Tibial artery (tissue), 4 donors: ENCODE data around the gene TSPAN15.

Experiments
- DNase-seq, 2 donors: peaks; one replicate each; pipeline ENCODE4 v3.0.0-alpha.2; 2019
- H3K27ac ChIP-seq, 2 donors: fragments of 200-600 bp; sonication (generic) in 1 of 2; 1 replicate in 1 of 2; 2 replicates in 1 of 2; pipeline ENCODE4 v1.5.1; 2018 to 2019; ENCODE audit warnings: mild to moderate bottlenecking in 1 of 2
- H3K27me3 ChIP-seq, 2 donors: fragments of 200-600 bp; sonication (generic) in 1 of 2; one replicate each; pipeline versions ENCODE4 v1.5.1 to v1.6.0; 2016 to 2019
- H3K36me3 ChIP-seq, 3 donors: fragments of 200-600 bp; sonication (generic) in 2 of 3; one replicate each; pipeline ENCODE4 v1.5.1; 2016 to 2019; ENCODE audit warnings: mild to moderate bottlenecking in 2 of 3
- H3K4me1 ChIP-seq, 4 donors: fragments of 200-600 bp; sonication (generic) in 2 of 4; 1 replicate in 3 of 4; 2 replicates in 1 of 4; pipeline ENCODE4 v1.5.1; 2016 to 2019
- H3K4me3 ChIP-seq, 2 donors: fragments of 200-600 bp; sonication (generic) in 1 of 2; 1 replicate in 1 of 2; 2 replicates in 1 of 2; pipeline ENCODE4 v1.5.1; 2018 to 2019; ENCODE audit warnings: mild to moderate bottlenecking in 2 of 2
- H3K9me3 ChIP-seq, 3 donors: fragments of 200-600 bp; sonication (generic) in 1 of 3; one replicate each; pipeline ENCODE4 v1.5.1; 2016 to 2019
- CTCF ChIP-seq, 2 experiments: fragments of 200-600 bp in 1 of 2; fragments of 450-650 bp in 1 of 2; IDR thresholded peaks; one replicate each; pipeline ENCODE4 v1.5.1; 2017 to 2019; ENCODE audit warnings: antibody characterized with exemption in 2 of 2, mild to moderate bottlenecking in 1 of 2, moderate library complexity in 1 of 2
- intact Hi-C: fragments of 100-400 bp; cut with DNase I; formaldehyde crosslinking; loops from one replicate; pipeline ENCODE4 v1.15.0; 2023; ENCODE audit warnings: low total_unique reads

TSPAN15 gene

GRCh38 chr10:69464801-69465401 is 13.6 kb downstream of the TSPAN15 start:
- Histone ChIP-seq H3K36me3 (no peaks in the 10 kb centered on the region), H3K4me1 (peaks cover 10 to 65% (median 25%) of the 10 kb centered on the region in 4 donors), H3K9me3 (no peaks in the 10 kb centered on the region), H3K27ac (peak overlapping the region in 1 of 2 donors; percentile 43), H3K4me3 (no peak overlapping the region), H3K27me3 (no peaks in the 10 kb centered on the region)
- TF ChIP-seq CTCF (IDR thresholded peaks at IDR 0.05) = no peak
- DNase-seq = no peak
- intact Hi-C loops = no loop called here

- TF ChIP-seq CTCF (IDR thresholded peaks at IDR 0.05) = no peak
- no peaks in the 10 kb centered on the region for H3K27me3 ChIP-seq
- H3K4me3 ChIP-seq = no peak overlapping the region
- peak overlapping the region in 1 of 2 donors; percentile 43 for H3K27ac ChIP-seq
- H3K4me1 ChIP-seq = peaks cover 9 to 59% (median 21%) of the 10 kb centered on the region in 4 donors
- no peaks in the 10 kb centered on the region for H3K9me3 ChIP-seq
- no peaks in the 10 kb centered on the region for H3K36me3 ChIP-seq
- intact Hi-C loops = no loop called here
- no peak for DNase-seq
These were observed 14.3 kb downstream of the TSPAN15 start for GRCh38 chr10:69465457-69466157.

GRCh38 chr10:69466158-69466490 is 14.9 kb downstream of the TSPAN15 start:
- Histone ChIP-seq H3K9me3 (no peaks in the 10 kb centered on the region), H3K36me3 (no peaks in the 10 kb centered on the region), H3K4me3 (no peak overlapping the region), H3K27ac (peak overlapping the region in 1 of 2 donors; percentile 43), H3K27me3 (no peaks in the 10 kb centered on the region), H3K4me1 (peaks cover 3 to 59% (median 21%) of the 10 kb centered on the region in 4 donors)
- TF ChIP-seq CTCF (IDR thresholded peaks at IDR 0.05) = no peak
- intact Hi-C loops = no loop called here
- DNase-seq = no peak

- no peak for DNase-seq
- Histone ChIP-seq H3K4me3 (no peak overlapping the region), H3K36me3 (no peaks in the 10 kb centered on the region), H3K9me3 (no peaks in the 10 kb centered on the region), H3K27ac (no peak overlapping the region), H3K27me3 (no peaks in the 10 kb centered on the region), H3K4me1 (peaks cover 0 to 54% (median 22%) of the 10 kb centered on the region in 4 donors)
- no peak for TF ChIP-seq CTCF (IDR thresholded peaks at IDR 0.05)
- intact Hi-C loops = no loop called here
These were observed 15.4 kb downstream of the TSPAN15 start for GRCh38 chr10:69466689-69467088.

GRCh38 chr10:69467928-69468750 is 16.9 kb downstream of the TSPAN15 start:
- H3K27me3 ChIP-seq = no peaks in the 10 kb centered on the region
- H3K36me3 ChIP-seq = no peaks in the 10 kb centered on the region
- H3K9me3 ChIP-seq = no peaks in the 10 kb centered on the region
- H3K27ac ChIP-seq = peak overlapping the region in 1 of 2 donors; percentile 29
- no peak for TF ChIP-seq CTCF (IDR thresholded peaks at IDR 0.05)
- intact Hi-C loops = no loop called here
- no peak overlapping the region for H3K4me3 ChIP-seq
- no peak for DNase-seq
- peaks cover 0 to 63% (median 28%) of the 10 kb centered on the region in 4 donors for H3K4me1 ChIP-seq
